HCT116 (cell line): ENCODE measurements around the gene NR6A1. TPM values are rescaled to one million over a fixed set of nuclear protein-coding genes. Genes with fewer than 3 reads are reported as not detected.

Source experiments
- ATAC-seq: fragments of 200-7000 bp; cut with Tn5 transposase; 2 replicates; pipeline ENCODE4 v1.9.1; 2020; ENCODE audit warnings: mild to moderate bottlenecking, moderate library complexity
- BruUV-seq: library from RNA; stranded (reverse); fragments of 400-500 nt; replicated peaks from 2 replicates; lab custom pipeline; 2021; lab: Mats Ljungman, UMichigan
- CTCF ChIA-PET: fragments of 300-600 bp; sonication (Branson Sonifier 250); formaldehyde crosslinking; loops from one replicate; lab custom pipeline; 2021; ENCODE audit warnings: antibody characterized with exemption; lab: Charles Lee
- POLR2A ChIA-PET: fragments of 300-600, 350-600 bp; sonication (Branson Sonifier 250); formaldehyde crosslinking; loops from one replicate; lab custom pipeline; 2021; ENCODE audit warnings: antibody characterized with exemption; lab: Charles Lee
- RAD21 ChIA-PET, 2 experiments: fragments of 300-600 bp; sonication (Branson Sonifier 250); formaldehyde crosslinking; loops; one replicate each; lab custom pipeline; 2023; ENCODE audit warnings: low total read pairs in 2 of 2; ENCODE audit not compliant: uncharacterized antibody in 2 of 2, unreplicated experiment in 2 of 2, low non-redundant PET in 1 of 2; lab: Charles Lee
- DNase-seq: peaks from one replicate; pipeline ENCODE4 v3.0.0-alpha.2; 2010; ENCODE audit warnings: low read depth, low spot score
- H2AFZ ChIP-seq: fragments of 200-600 bp; shearing (Covaris generic), sonication (generic); 2 replicates; pipeline ENCODE4 v1.6.1; 2017; ENCODE audit warnings: low read depth, mixed run types, mixed read lengths, antibody characterized with exemption, low read length; ENCODE audit not compliant: poor library complexity, severe bottlenecking
- H3K27ac ChIP-seq: 2 replicates; pipeline ENCODE4 v1.5.1; 2012; ENCODE audit warnings: low read depth, low read length
- H3K27me3 ChIP-seq: fragments of 200-600 bp; sonication (generic); 2 replicates; pipeline ENCODE4 v1.6.1; 2016; ENCODE audit warnings: mixed run types, low read length, mixed read lengths; ENCODE audit not compliant: insufficient read depth
- H3K36me3 ChIP-seq, 2 experiments: fragments of 200-500 bp in 1 of 2; fragments of 200-600 bp in 1 of 2; sonication (Bioruptor generic) in 1 of 2; sonication (generic) in 1 of 2; 2 replicates each; pipeline versions ENCODE4 v1.5.1 to v1.6.1; 2014 to 2016; ENCODE audit warnings: low read length in 2 of 2, inconsistent platforms in 1 of 2, mixed read lengths in 1 of 2, mixed run types in 1 of 2; ENCODE audit not compliant: insufficient read depth in 2 of 2, control insufficient read depth in 1 of 2
- H3K4me1 ChIP-seq, 2 experiments: fragments of 200-600 bp in 1 of 2; sonication (generic) in 1 of 2; 2 replicates each; pipeline versions ENCODE4 v1.5.1 to v1.6.1; 2012 to 2017; ENCODE audit warnings: low read length in 2 of 2, inconsistent platforms in 1 of 2, mild to moderate bottlenecking in 1 of 2, mixed read lengths in 1 of 2, mixed run types in 1 of 2, moderate library complexity in 1 of 2; ENCODE audit not compliant: insufficient read depth in 2 of 2, control insufficient read depth in 1 of 2
- H3K4me2 ChIP-seq: fragments of 200-600 bp; sonication (generic); 2 replicates; pipeline ENCODE4 v1.6.1; 2017; ENCODE audit warnings: mixed run types, low read length, mixed read lengths
- H3K4me3 ChIP-seq, 2 experiments: fragments of 200-600 bp in 1 of 2; sonication (generic) in 1 of 2; replicated peaks in 1 of 2; 2 replicates each; pipeline ENCODE4 v1.5.1; 2011 to 2016; ENCODE audit warnings: low read length in 2 of 2, control low read depth in 1 of 2, low read depth in 1 of 2, mild to moderate bottlenecking in 1 of 2, mixed read lengths in 1 of 2, mixed run types in 1 of 2
- H3K79me2 ChIP-seq: fragments of 200-600 bp; sonication (generic); 2 replicates; pipeline ENCODE4 v1.6.1; 2017; ENCODE audit warnings: mild to moderate bottlenecking, mixed run types, low read length, moderate library complexity, mixed read lengths; ENCODE audit not compliant: insufficient read depth
- H3K9ac ChIP-seq: fragments of 200-600 bp; sonication (generic); 2 replicates; pipeline ENCODE4 v1.6.1; 2016; ENCODE audit warnings: low read length, mixed read lengths
- H3K9me2 ChIP-seq: fragments of 200-600 bp; sonication (generic), shearing (Covaris generic); 2 replicates; pipeline ENCODE4 v1.6.1; 2017; ENCODE audit warnings: mixed run types, mild to moderate bottlenecking, moderate library complexity; ENCODE audit not compliant: insufficient read depth
- H3K9me3 ChIP-seq, 2 experiments: fragments of 200-500 bp in 1 of 2; fragments of 200-600 bp in 1 of 2; sonication (Bioruptor generic) in 1 of 2; sonication (generic) in 1 of 2; 2 replicates each; pipeline ENCODE4 v1.6.1; 2014 to 2017; ENCODE audit warnings: low read length in 2 of 2, mixed read lengths in 2 of 2, inconsistent platforms in 1 of 2, low read depth in 1 of 2, mild to moderate bottlenecking in 1 of 2, mixed run types in 1 of 2, moderate library complexity in 1 of 2; ENCODE audit not compliant: control insufficient read depth in 1 of 2, insufficient read depth in 1 of 2
- H4K20me1 ChIP-seq: fragments of 200-600 bp; sonication (generic), shearing (Covaris generic); 2 replicates; pipeline ENCODE4 v1.6.1; 2017; ENCODE audit warnings: mixed run types, mild to moderate bottlenecking, moderate library complexity; ENCODE audit not compliant: insufficient read depth
- JUND ChIP-seq: IDR thresholded peaks from 2 replicates; pipeline ENCODE4 v1.6.1; 2012
- SIN3A ChIP-seq: IDR thresholded peaks from 2 replicates; pipeline ENCODE4 v1.6.1; 2012; ENCODE audit warnings: low read depth
- intact Hi-C: fragments of 100-400 bp; cut with micrococcal nuclease; formaldehyde crosslinking; loops from 2 replicates; pipeline ENCODE4 v1.10.0; 2022
- total RNA-seq: library from RNA; stranded (reverse); gene quantifications from one replicate; pipeline ENCODE4 v1.2.1, GENCODE V29; 2021; ENCODE audit not compliant: unreplicated experiment
- TF ChIP-seq, protein P1 (sequence below), 3 experiments: fragments of 200-600 bp in 1 of 3; sonication (generic) in 1 of 3; IDR thresholded peaks in 2 of 3; conservative IDR thresholded peaks in 1 of 3; 2 replicates each; pipeline ENCODE4 v1.5.1; 2012 to 2017; ENCODE audit warnings: low read depth in 2 of 3, low read length in 2 of 3, antibody characterized with exemption in 1 of 3, borderline replicate concordance in 1 of 3, control low read depth in 1 of 3, mild to moderate bottlenecking in 1 of 3, mixed read lengths in 1 of 3, mixed run types in 1 of 3, moderate library complexity in 1 of 3; ENCODE audit not compliant: insufficient read depth in 1 of 3

NR6A1 gene
- total RNA-seq, 1 experiment from 2014 or later, result 9.9 TPM

- Histone ChIP-seq H3K27ac (no peak overlapping the region), H3K4me2 (peak overlapping the region; percentile 15; the same call in 1 of the 2 replicates), H2AFZ (no peak overlapping the region), H4K20me1 (peaks cover 5% of the 10 kb centered on the region; the same call in 1 of the 2 replicates), H3K27me3 (no peaks in the 10 kb centered on the region), H3K4me1 (peaks cover 13 to 41% of the 10 kb centered on the region in 2 experiments), H3K4me3 (no peak overlapping the region), H3K36me3 (no peaks in the 10 kb centered on the region), H3K79me2 (peaks cover 9% of the 10 kb centered on the region), H3K9me2 (no peaks in the 10 kb centered on the region), H3K9me3 (no peaks in the 10 kb centered on the region)
- ChIA-PET RAD21 (interaction anchor here (1.0 to 5.5 kb wide), 4 partner anchors 44 to 369 kb away, joined by 3 to 49 read pairs (median 10); partner anchors contain the start of genes WDR38 (in 2 of the 2) and SCAI (in 1 of the 2)), CTCF (interaction anchor here (0.6 to 12.0 kb wide), 7 partner anchors 11 to 88 kb away, joined by 4 to 601 read pairs (median 8); partner anchors contain the start of genes ARPC5L, RPL35 and WDR38), POLR2A (interaction anchor here (2.1 to 5.0 kb wide), 2 partner anchors 78 to 82 kb away, joined by 12 to 30 read pairs; partner anchors contain the start of gene WDR38)
- peak; percentile 73 for DNase-seq
- intact Hi-C loops, result loop anchor here (1.0 to 5.0 kb wide), 3 partner anchors 78 to 600 kb away; partner anchors contain the start of gene SCAI
- ATAC-seq, result peak; percentile 21; the same call in 1 of the 2 replicates
- no TSS peak for BruUV-seq
- no peak for TF ChIP-seq JUND
- no peak for TF ChIP-seq SIN3A
- TF ChIP-seq, protein P1, sequence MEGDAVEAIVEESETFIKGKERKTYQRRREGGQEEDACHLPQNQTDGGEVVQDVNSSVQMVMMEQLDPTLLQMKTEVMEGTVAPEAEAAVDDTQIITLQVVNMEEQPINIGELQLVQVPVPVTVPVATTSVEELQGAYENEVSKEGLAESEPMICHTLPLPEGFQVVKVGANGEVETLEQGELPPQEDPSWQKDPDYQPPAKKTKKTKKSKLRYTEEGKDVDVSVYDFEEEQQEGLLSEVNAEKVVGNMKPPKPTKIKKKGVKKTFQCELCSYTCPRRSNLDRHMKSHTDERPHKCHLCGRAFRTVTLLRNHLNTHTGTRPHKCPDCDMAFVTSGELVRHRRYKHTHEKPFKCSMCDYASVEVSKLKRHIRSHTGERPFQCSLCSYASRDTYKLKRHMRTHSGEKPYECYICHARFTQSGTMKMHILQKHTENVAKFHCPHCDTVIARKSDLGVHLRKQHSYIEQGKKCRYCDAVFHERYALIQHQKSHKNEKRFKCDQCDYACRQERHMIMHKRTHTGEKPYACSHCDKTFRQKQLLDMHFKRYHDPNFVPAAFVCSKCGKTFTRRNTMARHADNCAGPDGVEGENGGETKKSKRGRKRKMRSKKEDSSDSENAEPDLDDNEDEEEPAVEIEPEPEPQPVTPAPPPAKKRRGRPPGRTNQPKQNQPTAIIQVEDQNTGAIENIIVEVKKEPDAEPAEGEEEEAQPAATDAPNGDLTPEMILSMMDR (IDR thresholded peaks at IDR 0.05 in 2 of 3, conservative IDR thresholded peaks at IDR 0.05 in 1 of 3; ENCODE audit: borderline replicate concordance in 1 of 3, insufficient read depth in 1 of 3, low read depth in 2 of 3, low read length in 2 of 3), result peak in 2 of 3 experiments; percentile 79; a peak in 4 of 6 replicates
- TF ChIP-seq, all 23 proteins: peak for 1
- H3K9ac ChIP-seq, result no peak overlapping the region
Observed at GRCh38 chr9:124774129-124774978, 3.2 kb upstream of the NR6A1 start.
